GM21360 (cell line): ENCODE measurements around the gene FAM168A.
A peak's percentile ranks its signal among the peaks of the same experiment; 100 is the strongest.

Source experiments
- ATAC-seq: cut with Tn5 transposase; IDR thresholded peaks from one replicate; pipeline ENCODE4 v1.9.1; 2021; ENCODE audit warnings: mild to moderate bottlenecking, moderate library complexity; ENCODE audit not compliant: unreplicated experiment

FAM168A gene

GRCh38 chr11:73379189-73379880, 218.6 kb downstream of the FAM168A start:
- ATAC-seq: no peak

- peak; percentile 23 for ATAC-seq
Measured at GRCh38 chr11:73376803-73377629, 220.9 kb downstream of the FAM168A start.

GRCh38 chr11:73376160-73376802, 221.6 kb downstream of the FAM168A start, which contains the start of gene RELT:
Gene RELT, plus strand, starts transcription at chr11:73376399. Its CDS starts 12,738 bp downstream, at chr11:73389137.
- peak; percentile 78 for ATAC-seq

GRCh38 chr11:73375830-73376159, 222.1 kb downstream of the FAM168A start:
- ATAC-seq: no peak

GRCh38 chr11:73374151-73374550, 223.8 kb downstream of the FAM168A start:
- ATAC-seq: no peak

- ATAC-seq: no peak
Measured at GRCh38 chr11:73372375-73372993, 225.4 kb downstream of the FAM168A start.

- no peak for ATAC-seq
Measured at GRCh38 chr11:73367482-73368024, 230.4 kb downstream of the FAM168A start.

- ATAC-seq: no peak
Measured at GRCh38 chr11:73366953-73367352, 231.0 kb downstream of the FAM168A start.

GRCh38 chr11:73366265-73366610, 231.7 kb downstream of the FAM168A start:
- ATAC-seq: no peak

GRCh38 chr11:73365352-73366264, 232.3 kb downstream of the FAM168A start:
- ATAC-seq: no peak

GRCh38 chr11:73363147-73363546, 234.8 kb downstream of the FAM168A start:
- ATAC-seq: no peak

- ATAC-seq: no peak
Measured at GRCh38 chr11:73361953-73362776, 235.7 kb downstream of the FAM168A start.

- ATAC-seq: no peak
Measured at GRCh38 chr11:73360743-73361369, 237.1 kb downstream of the FAM168A start.

GRCh38 chr11:73359930-73360742, 237.8 kb downstream of the FAM168A start:
- ATAC-seq: no peak

- no peak for ATAC-seq
Measured at GRCh38 chr11:73359341-73359740, 238.6 kb downstream of the FAM168A start.

GRCh38 chr11:73358071-73358470, 239.8 kb downstream of the FAM168A start:
- no peak for ATAC-seq

GRCh38 chr11:73356979-73357860, 240.7 kb downstream of the FAM168A start:
- no peak for ATAC-seq
